ENCODE results near the gene RGS8.

DNA sequence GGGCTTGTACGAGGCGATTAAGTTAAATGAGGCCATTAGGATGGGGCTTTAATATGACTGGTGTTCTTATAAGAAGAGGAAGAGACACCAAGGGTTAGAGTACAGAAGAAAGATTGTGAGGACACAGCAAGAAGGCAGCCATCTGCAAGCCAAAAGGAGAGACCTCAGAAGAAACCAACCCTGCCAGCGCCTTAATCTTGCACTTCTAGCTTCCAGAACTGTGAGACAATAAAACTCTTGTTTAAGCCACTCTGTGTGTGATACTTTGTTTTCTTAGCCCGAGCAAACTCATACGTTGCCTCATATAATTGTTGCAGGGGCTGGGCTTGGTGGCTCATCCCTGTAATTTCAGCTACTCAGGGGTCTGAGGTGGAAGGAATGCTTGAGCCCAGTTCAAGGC, 46.6 kb downstream of the RGS8 start:
- TF ChIP-seq, protein P1, sequence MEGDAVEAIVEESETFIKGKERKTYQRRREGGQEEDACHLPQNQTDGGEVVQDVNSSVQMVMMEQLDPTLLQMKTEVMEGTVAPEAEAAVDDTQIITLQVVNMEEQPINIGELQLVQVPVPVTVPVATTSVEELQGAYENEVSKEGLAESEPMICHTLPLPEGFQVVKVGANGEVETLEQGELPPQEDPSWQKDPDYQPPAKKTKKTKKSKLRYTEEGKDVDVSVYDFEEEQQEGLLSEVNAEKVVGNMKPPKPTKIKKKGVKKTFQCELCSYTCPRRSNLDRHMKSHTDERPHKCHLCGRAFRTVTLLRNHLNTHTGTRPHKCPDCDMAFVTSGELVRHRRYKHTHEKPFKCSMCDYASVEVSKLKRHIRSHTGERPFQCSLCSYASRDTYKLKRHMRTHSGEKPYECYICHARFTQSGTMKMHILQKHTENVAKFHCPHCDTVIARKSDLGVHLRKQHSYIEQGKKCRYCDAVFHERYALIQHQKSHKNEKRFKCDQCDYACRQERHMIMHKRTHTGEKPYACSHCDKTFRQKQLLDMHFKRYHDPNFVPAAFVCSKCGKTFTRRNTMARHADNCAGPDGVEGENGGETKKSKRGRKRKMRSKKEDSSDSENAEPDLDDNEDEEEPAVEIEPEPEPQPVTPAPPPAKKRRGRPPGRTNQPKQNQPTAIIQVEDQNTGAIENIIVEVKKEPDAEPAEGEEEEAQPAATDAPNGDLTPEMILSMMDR (IDR thresholded peaks at IDR 0.05) = no peak
- TF ChIP-seq EZH2 (IDR thresholded peaks at IDR 0.05; ENCODE audit: borderline replicate concordance, insufficient read depth, low read depth, low read length, poor library complexity, severe bottlenecking) = no peak
